Tibial nerve (tissue), 4 donors: ENCODE results near the gene IWS1. TPM values are rescaled to one million over a fixed set of nuclear protein-coding genes. Genes with fewer than 3 reads are reported as not detected.

Experiments
- DNase-seq, 2 donors: peaks; one replicate each; pipeline ENCODE4 v3.0.0-alpha.2; 2019; ENCODE audit warnings: low spot score in 2 of 2
- H3K27ac ChIP-seq, 4 donors: fragments of 200-600 bp; sonication (generic) in 3 of 4; one replicate each; pipeline ENCODE4 v1.5.1; 2017 to 2019; ENCODE audit warnings: mild to moderate bottlenecking in 1 of 4
- H3K27me3 ChIP-seq, 2 donors: fragments of 200-600 bp; sonication (generic) in 1 of 2; one replicate each; pipeline versions ENCODE4 v1.5.1 to v1.6.0; 2017 to 2019
- H3K36me3 ChIP-seq, 3 donors: fragments of 200-600 bp; sonication (generic); one replicate each; pipeline ENCODE4 v1.5.1; 2018 to 2019
- H3K4me1 ChIP-seq, 4 donors: fragments of 200-600 bp; sonication (generic) in 3 of 4; one replicate each; pipeline ENCODE4 v1.5.1; 2017 to 2019
- H3K4me3 ChIP-seq, 4 donors: fragments of 200-600 bp; sonication (generic) in 3 of 4; one replicate each; pipeline ENCODE4 v1.5.1; 2017 to 2019; ENCODE audit warnings: mild to moderate bottlenecking in 1 of 4, moderate library complexity in 1 of 4
- H3K9me3 ChIP-seq, 4 donors: fragments of 200-600 bp; sonication (generic) in 3 of 4; one replicate each; pipeline ENCODE4 v1.5.1; 2017 to 2019
- CTCF ChIP-seq, 5 experiments: fragments of 200-600 bp in 3 of 5; fragments of 450-650 bp in 2 of 5; sonication (generic) in 3 of 5; IDR thresholded peaks; one replicate each; pipeline ENCODE4 v1.5.1; 2016 to 2019; ENCODE audit warnings: antibody characterized with exemption in 5 of 5, mild to moderate bottlenecking in 3 of 5, moderate library complexity in 2 of 5
- EP300 ChIP-seq, 2 donors: sonication (generic); formaldehyde crosslinking; IDR thresholded peaks; one replicate each; pipeline ENCODE4 v1.6.1; 2017; ENCODE audit warnings: antibody characterized with exemption in 2 of 2, mild to moderate bottlenecking in 1 of 2
- POLR2A ChIP-seq, 2 donors: fragments of 450-650 bp; IDR thresholded peaks; one replicate each; pipeline ENCODE4 v1.6.1; 2017; ENCODE audit warnings: antibody characterized with exemption in 2 of 2, mild to moderate bottlenecking in 2 of 2, moderate library complexity in 2 of 2
- WGBS, 2 donors: methylation state at CpG; one replicate each; pipeline ENCODE4 v1.1.5; 2018; 5-methylcytosine and 5-hydroxymethylcytosine counted together
- total RNA-seq, 4 donors: library from RNA; depleted of rRNA; stranded (reverse); fragments of >200 nt; gene quantifications; one replicate each; pipeline ENCODE4 v1.1.0, GENCODE V29; 2016

IWS1 gene
- total RNA-seq, 4 donors from 2014 or later: 28.4 to 42.6 (median 39.6) TPM

- no peak overlapping the region for H3K27ac ChIP-seq
- H3K27me3 ChIP-seq: no peaks in the 10 kb centered on the region
- peaks cover 0 to 27% (median 17%) of the 10 kb centered on the region in 4 donors for H3K4me1 ChIP-seq
- H3K9me3 ChIP-seq: no peaks in the 10 kb centered on the region
- 70 to 77% methylated on average over 6 of the region's 6 CpGs for WGBS, 2 donors
- TF ChIP-seq CTCF (IDR thresholded peaks at IDR 0.05) (no peak), EP300 (IDR thresholded peaks at IDR 0.05) (no peak), POLR2A (IDR thresholded peaks at IDR 0.05) (no peak)
- no peak for DNase-seq
- H3K4me3 ChIP-seq: no peak overlapping the region
- H3K36me3 ChIP-seq: no peaks in the 10 kb centered on the region
Observed at GRCh38 chr2:127569666-127570065, 43.4 kb upstream of the IWS1 start.

DNA sequence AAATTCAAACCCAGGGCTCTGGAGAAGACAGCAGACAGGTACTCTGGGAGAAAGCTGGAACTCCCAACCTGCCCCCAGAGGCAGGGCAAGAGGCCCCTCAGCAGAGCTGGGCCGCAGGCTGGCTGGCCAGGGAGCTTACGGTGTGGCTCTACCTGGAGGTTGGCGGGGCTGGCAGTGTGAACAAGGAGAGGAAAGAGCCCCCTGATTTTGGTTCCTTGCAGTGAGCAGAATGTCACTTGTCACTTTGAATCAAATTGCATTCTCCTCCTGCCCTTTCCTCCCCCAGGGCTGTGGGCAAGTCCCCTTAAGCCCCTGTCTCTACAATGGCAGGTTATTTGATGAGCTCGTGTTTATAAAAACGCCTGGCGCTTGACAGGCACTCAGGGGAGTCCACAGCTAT, 41.8 kb upstream of the IWS1 start:
- Histone ChIP-seq H3K9me3 (no peaks in the 10 kb centered on the region), H3K27me3 (no peaks in the 10 kb centered on the region), H3K4me3 (no peak overlapping the region), H3K36me3 (no peaks in the 10 kb centered on the region), H3K27ac (no peak overlapping the region), H3K4me1 (peaks cover 0 to 27% (median 17%) of the 10 kb centered on the region in 4 donors)
- TF ChIP-seq POLR2A (IDR thresholded peaks at IDR 0.05) (no peak), CTCF (IDR thresholded peaks at IDR 0.05) (no peak), EP300 (IDR thresholded peaks at IDR 0.05) (no peak)
- DNase-seq: no peak
- WGBS, 2 donors: 85 to 89% methylated on average over 6 of the region's 6 CpGs

DNA sequence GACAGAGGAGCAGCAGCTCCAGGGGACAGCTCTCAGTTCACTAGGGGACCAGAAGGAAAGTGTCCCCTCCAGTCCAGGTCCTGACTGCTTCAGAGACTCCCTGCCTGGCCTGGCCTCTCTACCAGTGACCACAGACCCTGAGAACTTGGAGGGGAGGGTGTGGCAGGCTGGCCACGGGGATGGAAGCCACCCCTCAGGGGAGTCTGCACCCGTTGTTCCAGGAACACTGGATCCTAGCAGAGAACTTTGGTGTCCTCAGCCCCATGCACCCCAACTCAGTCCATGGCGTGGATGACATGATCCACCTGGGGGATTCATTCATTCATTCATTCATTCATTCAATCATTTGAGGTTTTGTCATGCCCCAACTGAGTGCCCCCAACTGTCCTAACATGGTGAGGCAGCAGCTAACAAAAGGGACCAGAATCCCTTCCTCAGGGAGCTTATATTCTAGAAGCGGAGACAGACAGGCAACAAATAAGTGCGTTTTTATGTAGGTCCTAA, 41.1 kb upstream of the IWS1 start:
- no peaks in the 10 kb centered on the region for H3K27me3 ChIP-seq
- H3K9me3 ChIP-seq: no peaks in the 10 kb centered on the region
- no peak for DNase-seq
- H3K4me1 ChIP-seq: peaks cover 0 to 27% (median 17%) of the 10 kb centered on the region in 4 donors
- no peak overlapping the region for H3K4me3 ChIP-seq
- no peak overlapping the region for H3K27ac ChIP-seq
- H3K36me3 ChIP-seq: no peaks in the 10 kb centered on the region
- TF ChIP-seq EP300 (IDR thresholded peaks at IDR 0.05) (no peak), POLR2A (IDR thresholded peaks at IDR 0.05) (no peak), CTCF (IDR thresholded peaks at IDR 0.05) (no peak)
- WGBS, 2 donors: 82 to 85% methylated on average over 5 of the region's 5 CpGs

- H3K27me3 ChIP-seq: no peaks in the 10 kb centered on the region
- TF ChIP-seq CTCF (IDR thresholded peaks at IDR 0.05): no peak
- no peak for TF ChIP-seq POLR2A (IDR thresholded peaks at IDR 0.05)
- TF ChIP-seq EP300 (IDR thresholded peaks at IDR 0.05): no peak
- peaks cover 0 to 27% (median 17%) of the 10 kb centered on the region in 4 donors for H3K4me1 ChIP-seq
- no peak for DNase-seq
- WGBS, 2 donors: 89% methylated on average over 7 to 10 of the region's 10 CpGs
- H3K4me3 ChIP-seq: no peak overlapping the region
- no peak overlapping the region for H3K27ac ChIP-seq
- H3K9me3 ChIP-seq: no peaks in the 10 kb centered on the region
- H3K36me3 ChIP-seq: no peaks in the 10 kb centered on the region
Observed at GRCh38 chr2:127566576-127566975, 40.3 kb upstream of the IWS1 start.

- no peak for DNase-seq
- TF ChIP-seq EP300 (IDR thresholded peaks at IDR 0.05) (no peak), CTCF (IDR thresholded peaks at IDR 0.05) (no peak), POLR2A (IDR thresholded peaks at IDR 0.05) (no peak)
- 79 to 96% methylated on average over 3 to 5 of the region's 5 CpGs for WGBS, 2 donors
Observed at GRCh38 chr2:127566139-127566417, 39.8 kb upstream of the IWS1 start.

More at GRCh38 chr2:127566139-127566417, 39.8 kb upstream of the IWS1 start:
- Histone ChIP-seq H3K27ac (no peak overlapping the region), H3K4me1 (peaks cover 0 to 27% (median 17%) of the 10 kb centered on the region in 4 donors), H3K27me3 (no peaks in the 10 kb centered on the region), H3K36me3 (no peaks in the 10 kb centered on the region), H3K4me3 (no peak overlapping the region), H3K9me3 (no peaks in the 10 kb centered on the region)
